Non-pigmented ciliary epithelial cell (primary cell): ENCODE measurements around the gene SUMO3.

Source experiments
- DNase-seq: peaks from one replicate; pipeline ENCODE4 v3.0.0-alpha.2; 2010; ENCODE audit warnings: low read depth

SUMO3 gene

DNA sequence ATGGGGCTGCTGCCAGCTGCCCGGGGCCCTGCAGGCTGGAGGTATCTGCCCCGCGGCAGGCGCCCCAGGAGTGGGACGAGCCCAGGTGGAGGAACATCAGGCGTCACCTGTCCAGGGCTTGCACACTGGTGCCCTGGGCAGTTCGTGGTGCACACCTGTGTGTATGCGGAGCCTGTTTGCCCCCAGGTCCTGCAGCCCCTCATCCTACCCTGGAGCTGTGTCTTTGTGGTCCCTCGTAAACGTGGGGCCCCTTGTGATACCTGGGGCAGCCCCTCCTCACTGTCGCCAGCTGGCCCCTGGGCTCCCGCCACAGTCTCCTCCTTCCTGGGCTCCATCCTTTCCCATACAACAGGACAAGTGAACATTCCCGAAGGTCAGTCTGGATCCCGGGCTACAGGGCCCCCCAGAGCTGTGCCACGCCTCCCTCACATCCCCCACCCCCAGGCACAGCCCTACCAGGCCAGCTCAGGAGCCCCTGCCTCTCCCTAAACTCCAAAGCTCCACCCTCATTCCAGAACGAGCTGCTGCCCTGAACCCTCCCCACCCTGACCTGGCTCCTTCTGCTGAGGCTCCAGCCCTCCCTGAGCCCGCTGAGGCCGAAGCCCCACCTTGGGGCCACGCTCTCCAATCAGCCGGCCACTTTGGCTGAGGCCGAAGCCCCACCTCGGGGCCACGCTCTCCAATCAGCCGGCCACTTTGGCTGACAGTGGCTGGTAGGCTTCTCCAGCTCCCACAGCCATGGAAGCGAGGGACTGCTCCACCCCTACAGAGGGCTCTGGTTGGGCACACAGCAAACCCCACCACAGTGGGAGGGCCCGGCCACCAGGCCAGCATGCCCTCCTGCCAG, 58.9 kb downstream of the SUMO3 start:
- no peak for DNase-seq

DNA sequence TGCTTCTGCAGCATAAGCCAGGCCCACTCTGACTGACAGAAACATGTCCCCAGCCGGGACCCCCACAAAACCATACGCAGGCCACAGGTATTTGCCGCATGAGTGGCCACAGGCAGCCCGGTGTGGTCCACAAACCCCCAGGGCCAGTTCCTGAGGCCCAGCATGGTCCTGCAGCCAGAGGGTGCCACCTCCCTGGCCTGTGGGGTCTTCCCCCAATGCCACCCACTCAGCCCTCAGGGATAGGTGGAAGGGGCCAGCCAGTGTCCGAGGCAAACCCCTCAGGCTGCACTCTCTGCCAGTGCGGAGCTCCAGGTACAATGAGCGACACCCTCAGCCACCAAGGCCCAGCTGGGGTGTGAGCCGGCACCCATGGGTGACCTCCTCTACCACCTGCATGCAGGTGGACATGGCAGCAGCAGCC, 59.7 kb downstream of the SUMO3 start:
- DNase-seq, result no peak

DNA sequence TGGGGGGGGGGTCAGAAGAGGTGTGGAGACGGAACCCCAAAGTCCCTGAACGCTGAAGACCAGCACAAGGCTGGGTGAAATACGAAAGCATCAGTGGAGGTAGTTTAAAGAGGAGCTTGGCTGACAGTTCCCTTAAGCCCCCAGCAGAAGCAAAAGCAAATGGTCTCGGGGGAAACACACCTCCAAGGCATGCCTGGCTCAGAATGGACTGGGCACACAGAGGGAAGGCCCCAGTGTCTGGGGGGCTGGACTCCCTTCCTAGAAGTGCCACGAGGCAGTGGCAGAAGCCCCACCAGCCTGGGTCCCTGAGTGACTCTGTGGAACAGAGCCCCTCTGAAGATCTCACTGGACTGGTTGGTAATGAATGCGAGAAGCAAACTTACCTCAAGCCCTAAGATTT, 60.1 kb downstream of the SUMO3 start:
- no peak for DNase-seq

DNA sequence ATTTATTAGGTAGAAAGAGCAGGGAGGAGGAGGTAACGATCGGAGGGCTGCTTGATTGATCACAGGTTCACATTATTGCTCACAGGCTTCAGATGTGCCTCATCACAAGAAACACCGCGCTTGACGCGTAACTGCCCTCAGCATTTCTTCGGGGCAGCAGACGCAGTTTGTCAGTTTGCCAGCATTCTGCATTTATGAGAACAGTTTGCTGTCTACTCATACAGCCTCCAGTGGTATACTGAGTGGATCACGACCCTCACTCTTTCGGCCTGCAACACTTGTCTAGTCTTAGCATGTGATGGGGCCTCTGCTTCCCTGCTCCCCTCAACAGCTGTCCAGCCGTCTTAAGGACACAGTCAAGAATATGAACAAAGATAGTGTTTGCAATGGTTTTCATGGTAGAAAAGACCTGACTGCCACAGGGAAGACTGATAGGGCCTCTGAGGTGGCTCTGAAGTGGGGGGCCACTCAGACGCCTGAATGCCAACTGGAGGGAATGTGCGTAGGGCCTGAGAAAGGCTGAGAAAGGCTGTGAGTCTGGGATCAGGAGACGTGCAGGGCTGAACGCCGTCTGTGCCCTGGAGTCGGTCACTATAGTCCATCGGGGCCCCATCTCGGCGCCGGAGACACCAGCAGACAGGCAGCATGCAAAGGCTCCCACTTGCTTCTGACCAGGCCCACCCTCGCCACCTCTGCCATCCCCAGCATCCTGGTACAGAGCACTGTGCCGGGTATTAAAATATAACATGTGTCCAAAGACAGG, 61.3 kb downstream of the SUMO3 start:
- DNase-seq, result no peak
